NCI-H128 (cell line): Measurements from ENCODE around the gene RCCD1.

ENCODE experiments used
- DNase-seq: peaks from one replicate; lab custom pipeline; 2025; ENCODE audit not compliant: unreplicated experiment; lab: John Stamatoyannopoulos, UW

The RCCD1 gene

GRCh38 chr15:90962021-90962420 lies 7.3 kb downstream of the RCCD1 start:
- DNase-seq = no peak

DNA sequence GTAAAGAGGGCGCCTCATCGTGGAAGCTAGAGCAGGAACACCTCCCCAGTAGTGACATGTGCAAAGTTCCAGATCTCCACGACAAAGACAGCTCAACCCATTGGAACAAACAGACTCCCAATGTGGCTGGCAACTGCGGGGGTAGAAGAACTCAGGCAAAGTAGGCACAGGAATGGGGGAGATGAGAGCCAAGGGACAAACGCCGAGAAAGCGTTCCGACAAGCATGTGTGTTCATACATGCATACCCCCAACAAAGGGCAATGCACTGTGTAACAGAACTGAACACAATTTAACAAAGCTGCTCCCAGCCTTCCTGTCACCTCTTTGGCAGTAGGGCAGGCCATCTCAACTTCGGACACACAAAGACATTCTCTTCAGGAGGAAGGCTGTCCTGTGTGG lies 11.6 kb downstream of the RCCD1 start:
- no peak for DNase-seq

- no peak for DNase-seq
Observed at GRCh38 chr15:90967206-90967605, 12.5 kb downstream of the RCCD1 start.

- no peak for DNase-seq
Observed at GRCh38 chr15:90968434-90968833, 13.8 kb downstream of the RCCD1 start.

GRCh38 chr15:90970274-90970673 lies 15.6 kb downstream of the RCCD1 start:
- no peak for DNase-seq

DNA sequence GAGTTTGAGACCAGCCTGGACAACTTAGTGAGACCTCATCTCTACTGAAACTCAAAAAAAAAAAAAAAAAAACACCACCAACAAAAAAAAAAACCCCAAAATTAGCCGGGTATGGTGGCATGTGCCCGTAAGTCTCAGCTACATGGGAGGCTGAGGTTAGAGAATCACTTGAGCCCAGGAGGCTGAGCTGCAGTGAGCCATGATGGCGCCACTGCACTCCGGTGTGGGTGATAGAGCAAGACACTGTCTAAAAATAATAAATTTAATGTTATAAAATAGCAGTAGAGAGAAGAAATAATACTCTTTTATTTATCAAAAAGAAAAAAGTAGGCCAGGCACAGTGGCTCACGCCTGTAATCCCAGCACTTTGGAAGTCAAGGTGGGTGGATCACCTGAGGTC lies 17.4 kb downstream of the RCCD1 start:
- DNase-seq = no peak

DNA sequence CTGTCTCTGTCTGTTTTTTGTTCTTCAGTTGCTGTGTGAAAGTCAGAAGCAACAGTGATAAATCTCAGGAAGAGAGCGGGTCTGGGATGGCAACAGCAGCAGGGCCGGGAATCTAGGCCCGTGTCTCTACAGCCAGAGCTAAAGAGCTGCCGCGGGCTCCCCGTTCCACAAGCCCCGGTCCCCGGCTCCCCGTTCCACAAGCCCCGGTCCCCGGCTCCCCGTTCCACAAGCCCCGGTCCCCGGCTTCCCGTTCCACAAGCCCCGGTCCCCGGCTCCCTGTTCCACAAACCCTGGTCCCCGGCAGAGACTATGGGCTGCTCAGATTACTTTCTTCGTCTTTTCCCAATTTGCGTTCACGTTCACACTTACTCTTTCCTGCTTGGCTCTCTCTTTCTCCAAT lies 19.5 kb downstream of the RCCD1 start:
- DNase-seq = no peak

DNA sequence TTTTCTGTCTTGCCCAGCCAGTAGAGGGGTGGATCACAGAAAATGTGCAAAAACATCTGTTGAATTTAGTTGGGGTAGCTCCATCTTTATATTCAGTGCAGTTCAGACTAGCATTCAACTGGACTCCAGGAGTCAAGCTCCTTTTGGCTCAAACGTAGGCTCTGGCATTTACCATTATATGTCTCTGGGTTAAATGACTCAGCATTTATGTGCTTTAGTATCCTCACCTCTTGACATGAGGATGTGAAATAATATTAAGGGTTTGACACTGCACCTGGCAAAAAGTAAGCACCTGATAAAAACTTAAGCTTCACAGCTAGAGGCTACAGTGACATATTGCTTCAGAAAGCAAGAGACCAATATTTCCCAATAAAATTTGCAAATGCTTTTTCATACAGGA lies 24.9 kb downstream of the RCCD1 start:
- DNase-seq = no peak

- no peak for DNase-seq
Observed at GRCh38 chr15:90981681-90982080, 27.0 kb downstream of the RCCD1 start.

DNA sequence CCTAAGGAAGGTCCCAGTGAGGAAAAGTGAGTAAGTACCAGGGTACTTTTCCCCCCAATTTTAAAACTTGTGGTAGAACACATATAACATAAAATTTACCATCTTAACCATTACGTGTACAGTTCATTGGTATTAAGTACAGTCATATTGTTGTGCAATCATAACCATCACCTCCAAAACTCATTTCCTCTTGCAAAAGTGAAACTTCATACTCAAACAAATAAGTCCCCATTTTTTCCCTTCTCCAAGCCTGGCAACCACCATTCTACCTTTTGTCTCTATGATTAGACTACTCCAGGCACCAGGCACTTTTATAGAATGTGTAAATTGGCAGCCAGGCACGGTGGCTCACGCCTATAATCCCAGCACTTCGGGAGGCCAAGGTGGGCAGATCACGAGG lies 27.5 kb downstream of the RCCD1 start:
- DNase-seq = no peak

- DNase-seq = no peak
Observed at GRCh38 chr15:90986790-90987507, 32.3 kb downstream of the RCCD1 start.

GRCh38 chr15:90987561-90988141 lies 33.0 kb downstream of the RCCD1 start:
- DNase-seq = no peak

- no peak for DNase-seq
Observed at GRCh38 chr15:90988296-90988695, 33.6 kb downstream of the RCCD1 start.

DNA sequence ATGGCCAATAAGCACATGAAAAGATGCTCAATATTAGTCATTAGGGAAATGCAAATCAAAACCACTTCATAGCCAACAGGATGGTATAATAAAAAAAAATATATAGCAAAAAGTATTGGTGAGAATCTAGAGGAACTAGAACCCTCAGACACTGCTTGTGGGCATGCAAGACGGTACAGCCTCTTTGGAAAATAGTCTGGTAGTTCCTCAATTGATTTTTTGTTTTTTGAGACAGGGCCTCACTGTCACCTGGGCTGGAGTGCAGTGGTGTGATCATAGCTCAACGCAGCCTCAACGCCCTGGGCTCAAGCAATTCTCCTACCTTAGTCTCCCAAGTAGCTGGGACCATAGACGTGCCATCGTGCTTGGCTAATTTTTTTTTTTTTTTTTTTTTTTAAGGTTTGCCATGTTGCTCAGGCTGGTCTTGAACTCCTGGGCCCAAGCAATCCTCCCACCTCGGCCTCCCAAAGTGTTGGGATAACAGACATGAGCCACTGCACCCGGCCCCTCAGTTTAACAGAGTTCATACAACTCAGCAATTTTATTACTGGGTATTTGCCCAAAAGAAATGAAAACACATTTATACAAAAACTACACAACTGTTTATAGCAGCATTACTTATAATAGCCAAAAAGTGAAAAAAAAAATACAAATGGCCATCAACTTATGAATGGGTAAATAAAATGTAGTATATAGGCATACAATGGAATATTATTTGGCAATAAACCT lies 34.5 kb downstream of the RCCD1 start:
- DNase-seq = no peak

DNA sequence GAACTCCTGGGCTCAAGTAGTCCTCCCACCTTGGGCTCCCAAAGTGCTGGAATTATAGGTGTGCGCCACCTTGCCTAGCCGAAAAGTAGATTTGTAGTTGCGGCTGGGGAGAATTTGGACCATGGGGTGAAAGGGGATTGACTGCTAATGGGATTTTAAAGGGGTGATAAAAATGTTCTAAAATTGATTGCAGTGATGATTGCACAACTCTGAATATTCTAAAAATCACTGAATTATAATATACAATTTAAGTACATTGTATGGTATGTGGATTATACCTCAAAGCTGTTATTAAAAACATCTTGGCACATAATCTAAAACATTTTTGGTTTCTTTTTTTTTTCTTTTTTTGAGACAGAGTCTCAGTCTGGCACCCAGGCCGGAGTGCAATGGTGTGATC lies 35.8 kb downstream of the RCCD1 start:
- DNase-seq = no peak

DNA sequence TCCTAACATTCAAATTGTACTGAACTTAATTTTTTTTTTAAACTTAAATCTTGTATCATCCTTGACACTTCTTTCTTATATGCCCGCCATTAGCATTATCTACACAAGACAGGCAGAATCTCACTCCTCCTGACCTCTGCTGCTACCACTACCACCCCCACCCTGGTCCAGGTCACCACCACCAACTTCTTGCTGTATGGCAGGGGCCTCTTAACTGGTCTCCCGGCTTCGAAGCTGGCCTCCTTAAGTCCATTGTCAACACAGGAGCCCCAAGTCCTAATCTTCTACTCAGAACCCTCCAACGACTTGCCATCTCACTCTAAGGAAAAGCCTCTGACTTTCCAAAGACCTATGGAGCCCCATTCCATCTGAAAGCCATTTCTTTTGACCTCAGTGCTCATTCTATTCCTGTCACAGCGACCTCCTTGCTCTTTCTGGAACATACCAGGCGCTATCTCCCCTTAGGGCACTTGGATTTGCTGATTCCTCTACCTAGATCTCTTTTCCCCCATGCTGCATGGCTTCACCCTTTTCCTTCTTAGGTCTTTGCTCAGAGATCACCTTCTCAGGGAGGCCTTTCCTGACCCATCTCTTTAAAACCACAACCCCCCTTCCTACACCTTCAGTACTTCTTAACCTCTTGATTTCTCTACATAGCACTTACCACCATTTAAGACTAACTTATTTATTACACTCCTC lies 37.1 kb downstream of the RCCD1 start:
- no peak for DNase-seq

GRCh38 chr15:90994059-90994416 lies 39.4 kb downstream of the RCCD1 start:
- no peak for DNase-seq

DNA sequence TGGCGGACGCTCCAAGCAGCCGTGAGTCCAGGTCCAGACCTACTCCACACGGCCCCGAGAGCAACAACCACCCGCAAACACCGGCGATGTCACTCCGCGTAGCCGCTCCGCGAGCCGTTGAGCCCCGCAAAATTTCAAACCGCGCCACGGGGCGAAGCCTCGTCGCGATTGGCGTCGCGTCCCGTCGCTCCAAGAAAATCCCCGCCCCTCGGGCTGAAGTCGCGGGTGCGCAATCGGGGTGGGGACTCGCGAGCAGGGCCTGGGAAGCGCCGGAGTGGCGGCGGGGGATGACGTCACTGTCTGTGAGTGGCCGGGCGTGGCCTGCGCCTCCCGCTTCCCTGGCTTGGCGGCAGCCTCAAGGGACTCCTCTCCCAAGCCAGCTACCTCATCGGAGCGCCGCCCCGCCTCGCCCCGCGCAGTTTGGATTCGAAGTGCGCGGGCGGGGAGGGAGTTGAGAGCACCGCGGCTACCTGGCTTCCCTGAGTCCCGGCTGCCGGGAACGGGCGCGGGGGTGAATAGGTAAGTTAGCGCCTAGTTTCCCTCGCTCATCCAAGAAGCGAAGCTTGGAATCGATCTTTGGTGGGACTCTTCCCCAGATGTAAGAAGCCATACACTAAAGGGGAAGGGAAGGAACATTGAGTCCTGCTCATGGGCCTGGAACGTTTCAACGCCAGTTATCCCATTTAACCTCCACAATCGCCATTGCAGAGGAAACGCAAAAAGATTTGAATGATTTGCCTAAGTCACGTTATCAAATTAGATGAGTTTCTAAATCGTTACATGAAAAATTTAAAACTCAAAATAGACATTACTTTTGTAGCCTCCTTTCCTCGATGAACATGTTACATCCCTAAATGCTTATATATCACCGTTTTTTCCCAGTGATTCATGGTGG lies 40.0 kb downstream of the RCCD1 start, which contains the start of gene PRC1:
Gene PRC1 (minus strand): TSS at position 119 of the 895 bp plus-strand sequence. CDS start 118 bp downstream, at position 1.
- peak; percentile 92 for DNase-seq

GRCh38 chr15:90998737-90999136 lies 44.1 kb downstream of the RCCD1 start:
- no peak for DNase-seq

GRCh38 chr15:91001209-91001608 lies 46.5 kb downstream of the RCCD1 start:
- DNase-seq = no peak

- DNase-seq = no peak
Observed at GRCh38 chr15:91007266-91007665, 52.6 kb downstream of the RCCD1 start.
